Measurements from ENCODE around the gene ZBTB8A. TPM values are rescaled to one million over a fixed set of nuclear protein-coding genes. Genes with fewer than 3 reads are reported as not detected.

ZBTB8A gene
- total and polyA plus RNA-seq, 2 of the 13 experiments (the other 11 are each of a cell fraction or from before 2014, with no cell fraction given) = 1.3 to 3.7 TPM

DNA sequence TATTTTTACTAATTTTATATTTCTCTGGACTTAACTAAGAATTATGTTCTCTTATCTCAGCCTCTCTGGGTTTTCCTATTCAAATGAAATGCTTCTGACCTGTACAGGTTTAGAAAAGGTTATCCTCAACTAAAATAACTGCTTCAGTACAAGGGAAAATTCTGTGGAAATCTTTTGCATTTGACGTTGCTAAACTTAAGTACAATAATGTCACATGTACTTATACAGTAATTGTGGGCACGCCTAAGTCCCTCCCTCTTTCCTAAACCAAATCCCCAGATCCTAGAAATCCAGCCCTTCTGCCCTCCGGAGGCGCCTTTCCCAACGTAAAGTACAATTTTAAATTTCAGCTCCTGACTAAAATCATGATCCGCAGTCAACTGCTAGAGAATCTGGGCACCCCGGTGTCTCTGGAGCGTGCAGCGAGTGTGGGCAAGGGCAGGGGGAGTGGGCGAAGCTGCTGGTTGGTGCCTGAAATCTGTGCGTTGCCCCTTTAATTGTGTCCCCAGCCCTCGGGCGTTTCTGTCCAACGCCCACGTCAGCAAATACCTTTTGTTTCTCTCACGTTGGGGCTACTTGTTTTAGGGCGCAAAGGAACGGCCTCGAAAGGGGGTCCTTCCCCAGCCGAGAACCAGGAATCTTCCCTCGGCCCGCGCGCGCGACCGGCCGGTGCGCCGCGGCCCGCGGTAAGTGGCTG, at the start of gene ZBTB8A (continued):
- TF ChIP-seq, protein P1, sequence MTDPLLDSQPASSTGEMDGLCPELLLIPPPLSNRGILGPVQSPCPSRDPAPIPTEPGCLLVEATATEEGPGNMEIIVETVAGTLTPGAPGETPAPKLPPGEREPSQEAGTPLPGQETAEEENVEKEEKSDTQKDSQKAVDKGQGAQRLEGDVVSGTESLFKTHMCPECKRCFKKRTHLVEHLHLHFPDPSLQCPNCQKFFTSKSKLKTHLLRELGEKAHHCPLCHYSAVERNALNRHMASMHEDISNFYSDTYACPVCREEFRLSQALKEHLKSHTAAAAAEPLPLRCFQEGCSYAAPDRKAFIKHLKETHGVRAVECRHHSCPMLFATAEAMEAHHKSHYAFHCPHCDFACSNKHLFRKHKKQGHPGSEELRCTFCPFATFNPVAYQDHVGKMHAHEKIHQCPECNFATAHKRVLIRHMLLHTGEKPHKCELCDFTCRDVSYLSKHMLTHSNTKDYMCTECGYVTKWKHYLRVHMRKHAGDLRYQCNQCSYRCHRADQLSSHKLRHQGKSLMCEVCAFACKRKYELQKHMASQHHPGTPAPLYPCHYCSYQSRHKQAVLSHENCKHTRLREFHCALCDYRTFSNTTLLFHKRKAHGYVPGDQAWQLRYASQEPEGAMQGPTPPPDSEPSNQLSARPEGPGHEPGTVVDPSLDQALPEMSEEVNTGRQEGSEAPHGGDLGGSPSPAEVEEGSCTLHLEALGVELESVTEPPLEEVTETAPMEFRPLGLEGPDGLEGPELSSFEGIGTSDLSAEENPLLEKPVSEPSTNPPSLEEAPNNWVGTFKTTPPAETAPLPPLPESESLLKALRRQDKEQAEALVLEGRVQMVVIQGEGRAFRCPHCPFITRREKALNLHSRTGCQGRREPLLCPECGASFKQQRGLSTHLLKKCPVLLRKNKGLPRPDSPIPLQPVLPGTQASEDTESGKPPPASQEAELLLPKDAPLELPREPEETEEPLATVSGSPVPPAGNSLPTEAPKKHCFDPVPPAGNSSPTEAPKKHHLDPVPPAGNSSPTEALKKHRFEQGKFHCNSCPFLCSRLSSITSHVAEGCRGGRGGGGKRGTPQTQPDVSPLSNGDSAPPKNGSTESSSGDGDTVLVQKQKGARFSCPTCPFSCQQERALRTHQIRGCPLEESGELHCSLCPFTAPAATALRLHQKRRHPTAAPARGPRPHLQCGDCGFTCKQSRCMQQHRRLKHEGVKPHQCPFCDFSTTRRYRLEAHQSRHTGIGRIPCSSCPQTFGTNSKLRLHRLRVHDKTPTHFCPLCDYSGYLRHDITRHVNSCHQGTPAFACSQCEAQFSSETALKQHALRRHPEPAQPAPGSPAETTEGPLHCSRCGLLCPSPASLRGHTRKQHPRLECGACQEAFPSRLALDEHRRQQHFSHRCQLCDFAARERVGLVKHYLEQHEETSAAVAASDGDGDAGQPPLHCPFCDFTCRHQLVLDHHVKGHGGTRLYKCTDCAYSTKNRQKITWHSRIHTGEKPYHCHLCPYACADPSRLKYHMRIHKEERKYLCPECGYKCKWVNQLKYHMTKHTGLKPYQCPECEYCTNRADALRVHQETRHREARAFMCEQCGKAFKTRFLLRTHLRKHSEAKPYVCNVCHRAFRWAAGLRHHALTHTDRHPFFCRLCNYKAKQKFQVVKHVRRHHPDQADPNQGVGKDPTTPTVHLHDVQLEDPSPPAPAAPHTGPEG (CRISPR knock-in tag; IDR thresholded peaks at IDR 0.05) = peak; percentile 55; the same call in 1 of the 2 replicates
- TF ChIP-seq GATAD1 (CRISPR knock-in tag; IDR thresholded peaks at IDR 0.05) = no peak
- TF ChIP-seq ZFP90 (CRISPR knock-in tag; IDR thresholded peaks at IDR 0.05; ENCODE audit: borderline replicate concordance) = no peak
- no peak for TF ChIP-seq ZNF781 (CRISPR knock-in tag; IDR thresholded peaks at IDR 0.05; ENCODE audit: borderline replicate concordance, not compliant biosample characterization)
- TF ChIP-seq KLF16 (CRISPR knock-in tag; IDR thresholded peaks at IDR 0.05) = no peak
- TF ChIP-seq ATAD3A (CRISPR knock-in tag; IDR thresholded peaks at IDR 0.05) = no peak
- TF ChIP-seq FOXM1 (CRISPR knock-in tag; IDR thresholded peaks at IDR 0.05) = no peak
- TF ChIP-seq ETV6 (CRISPR knock-in tag; conservative IDR thresholded peaks at IDR 0.05) = no peak
- no peak for TF ChIP-seq BRCA1 (CRISPR knock-in tag; IDR thresholded peaks at IDR 0.05)
- TF ChIP-seq NFIC (IDR thresholded peaks at IDR 0.05; ENCODE audit: low read length) = no peak
- peak; percentile 36; the same call in 1 of the 2 replicates for TF ChIP-seq PHF21A (CRISPR knock-in tag; IDR thresholded peaks at IDR 0.05)
- TF ChIP-seq MYC (CRISPR knock-in tag; IDR thresholded peaks at IDR 0.05; ENCODE audit: borderline replicate concordance) = 0 out of 2 replicates have a peak, but pooled peaks have one; percentile 41
- TF ChIP-seq ZNF282 (IDR thresholded peaks at IDR 0.05; ENCODE audit: partially characterized antibody) = no peak
- no peak for TF ChIP-seq BRD4 (CRISPR knock-in tag; IDR thresholded peaks at IDR 0.05)
- TF ChIP-seq, protein P2, sequence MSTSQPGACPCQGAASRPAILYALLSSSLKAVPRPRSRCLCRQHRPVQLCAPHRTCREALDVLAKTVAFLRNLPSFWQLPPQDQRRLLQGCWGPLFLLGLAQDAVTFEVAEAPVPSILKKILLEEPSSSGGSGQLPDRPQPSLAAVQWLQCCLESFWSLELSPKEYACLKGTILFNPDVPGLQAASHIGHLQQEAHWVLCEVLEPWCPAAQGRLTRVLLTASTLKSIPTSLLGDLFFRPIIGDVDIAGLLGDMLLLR (CRISPR knock-in tag; IDR thresholded peaks at IDR 0.05) = no peak
- TF ChIP-seq, protein P3, sequence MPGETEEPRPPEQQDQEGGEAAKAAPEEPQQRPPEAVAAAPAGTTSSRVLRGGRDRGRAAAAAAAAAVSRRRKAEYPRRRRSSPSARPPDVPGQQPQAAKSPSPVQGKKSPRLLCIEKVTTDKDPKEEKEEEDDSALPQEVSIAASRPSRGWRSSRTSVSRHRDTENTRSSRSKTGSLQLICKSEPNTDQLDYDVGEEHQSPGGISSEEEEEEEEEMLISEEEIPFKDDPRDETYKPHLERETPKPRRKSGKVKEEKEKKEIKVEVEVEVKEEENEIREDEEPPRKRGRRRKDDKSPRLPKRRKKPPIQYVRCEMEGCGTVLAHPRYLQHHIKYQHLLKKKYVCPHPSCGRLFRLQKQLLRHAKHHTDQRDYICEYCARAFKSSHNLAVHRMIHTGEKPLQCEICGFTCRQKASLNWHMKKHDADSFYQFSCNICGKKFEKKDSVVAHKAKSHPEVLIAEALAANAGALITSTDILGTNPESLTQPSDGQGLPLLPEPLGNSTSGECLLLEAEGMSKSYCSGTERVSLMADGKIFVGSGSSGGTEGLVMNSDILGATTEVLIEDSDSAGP (CRISPR knock-in tag; IDR thresholded peaks at IDR 0.05; ENCODE audit: borderline replicate concordance) = peak; percentile 98
- peak; percentile 38 to 53; a peak in 2 of 4 replicates for TF ChIP-seq MAFK (conservative IDR thresholded peaks at IDR 0.05 in 1 of 2, IDR thresholded peaks at IDR 0.05 in 1 of 2; ENCODE audit: low read length in 2 of 2)
- no peak for TF ChIP-seq MTA1 (CRISPR knock-in tag; IDR thresholded peaks at IDR 0.05; ENCODE audit: borderline replicate concordance)
- TF ChIP-seq KLF11 (CRISPR knock-in tag; IDR thresholded peaks at IDR 0.05) = no peak
- TF ChIP-seq, protein P4, sequence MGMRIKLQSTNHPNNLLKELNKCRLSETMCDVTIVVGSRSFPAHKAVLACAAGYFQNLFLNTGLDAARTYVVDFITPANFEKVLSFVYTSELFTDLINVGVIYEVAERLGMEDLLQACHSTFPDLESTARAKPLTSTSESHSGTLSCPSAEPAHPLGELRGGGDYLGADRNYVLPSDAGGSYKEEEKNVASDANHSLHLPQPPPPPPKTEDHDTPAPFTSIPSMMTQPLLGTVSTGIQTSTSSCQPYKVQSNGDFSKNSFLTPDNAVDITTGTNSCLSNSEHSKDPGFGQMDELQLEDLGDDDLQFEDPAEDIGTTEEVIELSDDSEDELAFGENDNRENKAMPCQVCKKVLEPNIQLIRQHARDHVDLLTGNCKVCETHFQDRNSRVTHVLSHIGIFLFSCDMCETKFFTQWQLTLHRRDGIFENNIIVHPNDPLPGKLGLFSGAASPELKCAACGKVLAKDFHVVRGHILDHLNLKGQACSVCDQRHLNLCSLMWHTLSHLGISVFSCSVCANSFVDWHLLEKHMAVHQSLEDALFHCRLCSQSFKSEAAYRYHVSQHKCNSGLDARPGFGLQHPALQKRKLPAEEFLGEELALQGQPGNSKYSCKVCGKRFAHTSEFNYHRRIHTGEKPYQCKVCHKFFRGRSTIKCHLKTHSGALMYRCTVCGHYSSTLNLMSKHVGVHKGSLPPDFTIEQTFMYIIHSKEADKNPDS (CRISPR knock-in tag; IDR thresholded peaks at IDR 0.05) = no peak

Measured in HepG2 (cell line).